K562 (cell line): Measurements from ENCODE around the gene SH3BP5. TPM values are rescaled to one million over a fixed set of nuclear protein-coding genes. Genes with fewer than 3 reads are reported as not detected.
A peak's percentile ranks its signal among the peaks of the same experiment; 100 is the strongest.

Experiments used
- AFF4 ChIP-seq: sonication (generic); formaldehyde crosslinking; IDR thresholded peaks from 2 replicates; pipeline ENCODE4 v1.8.0; 2023; ENCODE audit warnings: mild to moderate bottlenecking, missing genetic modification reagents
- CBFB ChIP-seq: sonication (generic); formaldehyde crosslinking; IDR thresholded peaks from 2 replicates; pipeline ENCODE4 v1.4.0; 2020; ENCODE audit warnings: mild to moderate bottlenecking, missing genetic modification reagents
- DACH1 ChIP-seq: fragments of 450-650 bp; IDR thresholded peaks from 2 replicates; pipeline ENCODE4 v1.6.1; 2018; ENCODE audit not compliant: partially characterized antibody
- FOXP4 ChIP-seq: sonication (generic); formaldehyde crosslinking; IDR thresholded peaks from 2 replicates; pipeline ENCODE4 v1.8.0; 2022; ENCODE audit warnings: mild to moderate bottlenecking, missing genetic modification reagents, borderline replicate concordance
- GATAD2A ChIP-seq: fragments of 450-650 bp; IDR thresholded peaks from 2 replicates; pipeline ENCODE4 v1.6.1; 2017
- HINFP ChIP-seq: fragments of 450-650 bp; conservative IDR thresholded peaks from 2 replicates; pipeline ENCODE4 v1.6.1; 2016; ENCODE audit warnings: missing genetic modification characterization, low read depth, mild to moderate bottlenecking, control low read depth, missing compliant biosample characterization
- LARP7 ChIP-seq: fragments of 450-650 bp; IDR thresholded peaks from 2 replicates; pipeline ENCODE4 v1.6.1; 2016
- MBD2 ChIP-seq: sonication (generic); IDR thresholded peaks from 2 replicates; pipeline ENCODE4 v1.6.1; 2016; ENCODE audit warnings: low read depth, borderline replicate concordance
- RB1 ChIP-seq: fragments of 450-650 bp; IDR thresholded peaks from 2 replicates; pipeline ENCODE4 v1.6.1; 2017; ENCODE audit warnings: low read depth, mild to moderate bottlenecking
- SPI1 ChIP-seq: IDR thresholded peaks from 2 replicates; pipeline ENCODE4 v1.6.1; 2011; ENCODE audit warnings: low read depth, low read length, control low read depth, borderline replicate concordance
- TRIM25 ChIP-seq: fragments of 450-650 bp; IDR thresholded peaks from 2 replicates; pipeline ENCODE4 v1.7.0; 2016; ENCODE audit warnings: borderline replicate concordance
- ZFP36 ChIP-seq: fragments of 150-350 bp; IDR thresholded peaks from 2 replicates; pipeline ENCODE4 v1.6.1; 2018; ENCODE audit warnings: low read length, low read depth; ENCODE audit not compliant: partially characterized antibody
- polyA plus RNA-seq, 8 experiments: library from polyadenylated mRNA; depleted of rRNA in 4 of 8; stranded (reverse) in 5 of 8; unstranded in 3 of 8; fragments of >200 nt; fragmentation: Nextera tagmentation in 2 of 8; fragmentation: Illumina TruSeq in 1 of 8; extraction: Ambion mirVana in 2 of 8; extraction: Trizol in 1 of 8; gene quantifications; 2 replicates each; pipeline versions ENCODE4 v1.2.1 to v1.2.3, GENCODE V29; 2011 to 2014; ENCODE audit warnings: inconsistent platforms in 1 of 8, missing spikeins in 1 of 8
- total RNA-seq, 7 experiments: library from RNA; depleted of rRNA in 6 of 7; stranded (reverse); fragments of >200 nt in 6 of 7; fragmentation: Illumina TruSeq in 2 of 7; extraction: Trizol in 2 of 7; gene quantifications; 2 replicates each; pipeline versions ENCODE4 v1.2.1 to v1.2.3, GENCODE V29; 2011 to 2021; ENCODE audit warnings: low replicate concordance in 1 of 7
- TF ChIP-seq, protein P1 (sequence below), 2 experiments: IDR thresholded peaks in 1 of 2; conservative IDR thresholded peaks in 1 of 2; 2 replicates each; pipeline ENCODE4 v1.6.1; 2016; ENCODE audit warnings: low read depth in 2 of 2, mild to moderate bottlenecking in 1 of 2, missing compliant biosample characterization in 1 of 2, missing genetic modification characterization in 1 of 2, moderate library complexity in 1 of 2

Gene SH3BP5
- total and polyA plus RNA-seq, 9 of the 15 experiments (the other 6 are each of a cell fraction or from before 2014, with no cell fraction given), result 2.9 to 29.0 (median 14.9) TPM

- TF ChIP-seq TRIM25, result no peak
- TF ChIP-seq AFF4 (CRISPR knock-in tag), result peak; percentile 81; the same call in 1 of the 2 replicates
- TF ChIP-seq, protein P1, sequence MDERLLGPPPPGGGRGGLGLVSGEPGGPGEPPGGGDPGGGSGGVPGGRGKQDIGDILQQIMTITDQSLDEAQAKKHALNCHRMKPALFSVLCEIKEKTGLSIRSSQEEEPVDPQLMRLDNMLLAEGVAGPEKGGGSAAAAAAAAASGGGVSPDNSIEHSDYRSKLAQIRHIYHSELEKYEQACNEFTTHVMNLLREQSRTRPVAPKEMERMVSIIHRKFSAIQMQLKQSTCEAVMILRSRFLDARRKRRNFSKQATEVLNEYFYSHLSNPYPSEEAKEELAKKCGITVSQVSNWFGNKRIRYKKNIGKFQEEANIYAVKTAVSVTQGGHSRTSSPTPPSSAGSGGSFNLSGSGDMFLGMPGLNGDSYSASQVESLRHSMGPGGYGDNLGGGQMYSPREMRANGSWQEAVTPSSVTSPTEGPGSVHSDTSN (CRISPR knock-in tag; IDR thresholded peaks at IDR 0.05; ENCODE audit: low read depth), result no peak; the same call in 1 of the 2 replicates
- TF ChIP-seq, protein P1 (tag; conservative IDR thresholded peaks at IDR 0.05; ENCODE audit: low read depth), result peak; percentile 72
- TF ChIP-seq HINFP, result no peak
- no peak; the same call in 1 of the 2 replicates for TF ChIP-seq LARP7
- no peak for TF ChIP-seq ZFP36
- TF ChIP-seq GATAD2A, result peak; percentile 54; the same call in 1 of the 2 replicates
- TF ChIP-seq CBFB (CRISPR knock-in tag), result peak; percentile 32; the same call in 1 of the 2 replicates
- no peak for TF ChIP-seq SPI1
- no peak for TF ChIP-seq MBD2
- TF ChIP-seq FOXP4 (CRISPR knock-in tag), result 0 out of 2 replicates have a peak, but pooled peaks have one; percentile 45
- TF ChIP-seq RB1, result peak; percentile 70
- peak; percentile 62 for TF ChIP-seq DACH1
These were observed 63.0 kb downstream of the SH3BP5 start (continued) for GRCh38 chr3:15269091-15269989.
